BE2C (cell line): ENCODE data around the gene NCK1.

Experiments used
- DNase-seq: peaks from one replicate; pipeline ENCODE4 v3.0.0-alpha.2; 2020
- H3K27me3 ChIP-seq: fragments of 250-450 bp; sonication (Bioruptor Pico); 2 replicates; pipeline ENCODE4 v1.5.1; 2020; ENCODE audit warnings: mild to moderate bottlenecking
- H3K36me3 ChIP-seq: fragments of 250-450 bp; sonication (Bioruptor Pico); 2 replicates; pipeline ENCODE4 v1.5.1; 2020; ENCODE audit warnings: mild to moderate bottlenecking
- H3K4me1 ChIP-seq: fragments of 250-450 bp; sonication (Bioruptor Pico); 2 replicates; pipeline ENCODE4 v1.5.1; 2020
- H3K4me3 ChIP-seq: 2 replicates; pipeline ENCODE4 v1.5.1; 2011; ENCODE audit warnings: low read depth, low read length
- H3K9me3 ChIP-seq: fragments of 250-450 bp; sonication (Bioruptor Pico); 2 replicates; pipeline ENCODE4 v1.5.1; 2020
- CTCF ChIP-seq: IDR thresholded peaks from 2 replicates; pipeline ENCODE4 v1.5.1; 2012; ENCODE audit warnings: mild to moderate bottlenecking, low read depth, low read length

Gene NCK1

GRCh38 chr3:136819731-136820679, 42.0 kb upstream of the NCK1 start:
- H3K4me1 ChIP-seq = peaks cover 4% of the 10 kb centered on the region; the same call in 1 of the 2 replicates
- H3K9me3 ChIP-seq = no peaks in the 10 kb centered on the region; the same call in 1 of the 2 replicates
- TF ChIP-seq CTCF = no peak
- no peaks in the 10 kb centered on the region for H3K27me3 ChIP-seq
- H3K4me3 ChIP-seq = peak overlapping the region; percentile 77
- peak; percentile 62 for DNase-seq
- H3K36me3 ChIP-seq = 0 out of 2 replicates have a peak, but pooled peaks cover 4% of the 10 kb centered on the region

- H3K4me3 ChIP-seq = no peak overlapping the region
- peaks cover 12% of the 10 kb centered on the region for H3K36me3 ChIP-seq
- H3K27me3 ChIP-seq = no peaks in the 10 kb centered on the region
- TF ChIP-seq CTCF = no peak
- H3K4me1 ChIP-seq = no peaks in the 10 kb centered on the region
- no peak for DNase-seq
- no peaks in the 10 kb centered on the region for H3K9me3 ChIP-seq
Observed at GRCh38 chr3:136831461-136831860, 30.5 kb upstream of the NCK1 start.

GRCh38 chr3:136835089-136835812, 26.8 kb upstream of the NCK1 start:
- TF ChIP-seq CTCF = no peak
- peaks cover 29% of the 10 kb centered on the region for H3K36me3 ChIP-seq
- H3K4me1 ChIP-seq = peaks cover 3% of the 10 kb centered on the region; the same call in 1 of the 2 replicates
- no peaks in the 10 kb centered on the region for H3K27me3 ChIP-seq
- no peak overlapping the region for H3K4me3 ChIP-seq
- H3K9me3 ChIP-seq = no peaks in the 10 kb centered on the region
- no peak for DNase-seq

- Histone ChIP-seq H3K4me1 (peaks cover 3% of the 10 kb centered on the region; the same call in 1 of the 2 replicates), H3K9me3 (no peaks in the 10 kb centered on the region), H3K36me3 (peaks cover 30% of the 10 kb centered on the region), H3K4me3 (no peak overlapping the region), H3K27me3 (no peaks in the 10 kb centered on the region)
- TF ChIP-seq CTCF = no peak
- no peak for DNase-seq
Observed at GRCh38 chr3:136835813-136836510, 26.0 kb upstream of the NCK1 start.

- no peak for TF ChIP-seq CTCF
- Histone ChIP-seq H3K36me3 (peaks cover 34% of the 10 kb centered on the region), H3K27me3 (no peaks in the 10 kb centered on the region), H3K4me1 (peaks cover 3% of the 10 kb centered on the region; the same call in 1 of the 2 replicates), H3K9me3 (no peaks in the 10 kb centered on the region), H3K4me3 (no peak overlapping the region)
- DNase-seq = no peak
Observed at GRCh38 chr3:136836511-136837156, 25.4 kb upstream of the NCK1 start.
